IPS-NIHi7 (cell line): ENCODE results near the gene PTPRN2.
"Not testable (repeated sequence)": the region's sequence is repeated elsewhere in the genome, so short reads cannot be mapped to it uniquely, and the experiment has no call there.

Experiments used
- DNase-seq: peaks from one replicate; pipeline ENCODE4 v3.0.0; 2012; ENCODE audit warnings: mixed read lengths; ENCODE audit errors: extremely low spot score

PTPRN2 gene

DNA sequence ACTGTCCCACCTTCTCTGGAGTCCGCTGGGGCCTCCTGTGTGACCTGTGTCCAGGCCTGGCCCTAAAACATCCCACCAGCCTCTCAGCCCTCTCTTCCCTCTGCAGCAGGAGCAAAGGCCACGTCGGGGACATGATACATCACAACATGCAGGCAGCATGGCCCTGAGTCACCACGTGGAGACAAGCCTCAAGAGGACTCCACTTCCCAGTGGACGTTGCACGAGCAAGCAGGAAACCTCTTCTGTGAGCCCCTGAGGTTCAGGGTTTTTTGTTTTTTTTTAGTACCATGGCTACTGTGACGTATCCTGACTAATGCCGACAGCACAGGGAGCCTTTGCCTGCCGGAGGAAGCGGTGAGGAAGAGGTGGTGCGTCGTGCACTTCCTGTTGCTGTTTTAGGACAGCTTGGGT, 1084.9 kb downstream of the PTPRN2 start:
- no peak for DNase-seq

DNA sequence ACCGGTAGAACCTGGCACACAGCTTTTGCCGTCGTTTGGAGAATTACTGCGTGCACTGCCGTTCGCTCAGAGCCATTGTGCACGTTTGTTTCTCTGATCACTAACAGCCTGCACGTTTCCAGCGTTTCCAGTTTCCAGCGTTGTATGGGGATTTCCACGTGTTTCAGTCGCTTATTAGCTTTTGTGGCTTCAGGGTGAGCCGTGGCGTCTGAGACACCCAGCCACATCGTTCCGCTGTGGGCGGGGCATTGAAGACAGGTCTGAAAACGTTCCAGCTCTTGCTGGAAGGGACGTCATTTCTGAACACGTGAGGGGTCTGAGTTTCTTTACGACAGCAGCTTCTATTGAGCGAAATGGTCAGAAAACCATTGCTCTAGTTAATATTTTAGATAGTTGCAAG, 1086.0 kb downstream of the PTPRN2 start:
- DNase-seq: no peak

DNA sequence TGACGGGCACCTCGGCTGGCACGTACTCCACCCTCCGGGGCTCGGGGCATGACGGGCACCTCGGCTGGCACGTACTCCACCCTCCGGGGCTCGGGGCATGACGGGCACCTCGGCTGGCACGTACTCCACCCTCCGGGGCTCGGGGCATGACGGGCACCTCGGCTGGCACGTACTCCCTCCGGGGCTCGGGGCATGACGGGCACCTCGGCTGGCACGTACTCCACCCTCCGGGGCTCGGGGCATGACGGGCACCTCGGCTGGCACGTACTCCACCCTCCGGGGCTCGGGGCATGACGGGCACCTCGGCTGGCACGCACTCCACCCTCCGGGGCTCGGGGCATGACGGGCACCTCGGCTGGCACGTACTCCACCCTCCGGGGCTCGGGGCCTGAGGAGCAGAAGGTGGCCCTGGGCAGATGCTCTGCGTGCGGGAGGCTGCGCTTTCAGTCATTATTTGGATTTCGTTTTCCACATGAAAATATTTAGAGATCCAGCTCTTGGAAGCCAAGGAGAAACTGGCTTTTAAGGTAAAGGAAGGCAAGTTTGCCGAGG, 1086.6 kb downstream of the PTPRN2 start:
- not testable (repeated sequence) for DNase-seq

DNA sequence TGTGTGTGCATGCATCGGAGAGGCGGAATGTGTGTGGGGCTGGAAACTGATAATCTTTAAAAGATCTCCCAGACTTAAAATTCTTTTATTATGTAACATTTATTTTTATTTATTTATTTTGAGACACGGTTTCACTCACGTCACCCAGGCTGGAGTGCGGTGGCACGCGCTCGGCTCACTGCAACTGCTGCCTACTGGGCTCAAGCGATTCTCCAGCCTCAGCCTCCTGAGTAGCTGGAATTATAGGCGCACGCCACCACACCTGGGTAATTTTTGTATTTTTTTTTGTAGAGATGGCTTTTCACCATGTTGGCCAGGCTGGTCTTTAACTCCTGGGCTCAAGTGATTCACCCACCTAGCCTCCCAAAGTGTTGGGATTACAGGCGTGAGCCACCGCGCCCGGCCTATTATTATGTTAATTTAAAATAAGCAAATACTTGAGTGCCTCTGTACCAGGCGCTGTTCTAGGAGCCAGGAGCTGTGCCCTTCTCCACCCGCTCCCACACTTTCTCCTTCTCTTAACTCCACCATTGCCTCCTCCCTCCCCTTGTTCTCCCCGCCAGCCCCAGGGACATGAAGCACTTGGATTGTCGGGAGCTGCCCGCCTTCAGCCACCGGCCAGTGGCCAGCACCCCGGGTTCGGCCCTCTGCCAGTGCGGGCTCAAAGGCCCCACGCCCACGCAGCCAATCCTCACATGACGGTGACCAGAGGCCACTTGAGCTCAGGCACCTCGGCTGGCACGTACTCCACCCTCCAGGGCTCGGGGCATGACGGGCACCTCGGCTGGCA, 1087.3 kb downstream of the PTPRN2 start:
- no peak for DNase-seq

DNA sequence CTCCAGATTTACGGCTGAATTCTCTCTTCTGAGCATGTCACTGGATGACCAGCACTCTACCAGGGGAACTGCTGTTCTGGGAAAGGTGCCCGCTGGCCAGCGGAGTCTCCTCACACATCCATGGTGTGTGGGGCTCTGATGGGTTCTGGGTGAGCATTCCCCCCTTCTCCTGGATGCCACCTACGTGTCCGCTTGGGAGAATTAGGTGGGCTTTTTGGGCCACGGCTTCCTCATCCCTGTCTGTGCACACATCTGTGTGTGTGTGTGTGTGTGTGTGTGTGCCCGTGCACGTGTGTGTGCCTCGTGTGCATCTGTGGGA, 1087.8 kb downstream of the PTPRN2 start:
- DNase-seq: no peak

DNA sequence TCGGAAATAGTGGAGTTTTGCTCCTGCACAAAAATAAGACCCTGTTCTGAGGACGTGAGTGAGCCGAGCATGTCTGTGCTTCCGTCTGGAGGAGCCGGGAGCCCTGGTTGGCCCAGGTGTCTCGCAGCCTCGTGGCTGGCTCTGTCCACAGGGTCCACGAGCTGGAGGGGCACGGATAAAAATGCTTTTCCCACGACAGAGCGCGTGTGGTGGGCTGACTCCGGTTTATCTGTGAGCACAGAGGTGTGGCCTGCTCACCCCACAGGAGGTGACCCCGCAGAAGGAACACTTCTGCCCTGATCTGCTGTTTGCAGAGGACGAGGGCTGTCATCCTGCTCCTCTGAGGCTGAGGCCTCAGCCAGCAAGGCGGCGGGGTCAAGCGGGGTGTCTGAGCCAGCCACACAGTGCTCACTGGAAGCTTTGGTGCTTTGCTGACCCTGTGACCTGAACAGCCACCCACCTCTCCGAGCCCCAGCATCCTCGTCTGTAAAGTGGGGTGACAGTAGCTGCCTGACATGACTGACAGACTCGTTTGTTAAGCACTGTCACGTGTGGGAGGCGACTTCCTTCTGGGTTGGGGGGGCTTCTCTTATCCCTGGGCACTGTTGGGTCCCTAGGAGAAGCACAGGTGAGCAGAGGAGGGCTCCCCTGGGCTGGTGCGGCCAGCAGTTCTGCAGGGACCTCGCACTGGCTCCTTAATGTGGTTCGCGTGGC, 1088.3 kb downstream of the PTPRN2 start:
- no peak for DNase-seq

DNA sequence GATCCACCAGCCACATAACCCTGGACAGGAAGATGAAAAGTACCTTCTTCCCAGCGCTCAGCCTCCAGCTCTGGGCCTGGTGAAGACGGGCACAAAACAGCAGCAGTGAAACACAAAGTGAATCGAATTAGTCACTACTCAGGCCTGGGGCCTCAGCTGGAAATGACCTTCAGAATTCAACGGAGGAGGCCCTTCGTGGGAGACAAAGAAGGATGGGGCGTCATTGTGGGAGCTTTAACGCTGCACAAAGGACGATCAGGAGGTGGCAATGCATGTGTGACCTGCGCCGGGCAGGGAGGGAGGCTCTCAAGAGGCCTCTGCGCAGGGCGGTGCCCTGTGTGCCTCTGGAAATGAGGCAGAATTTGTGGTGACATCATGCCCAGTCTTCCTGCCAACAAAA, 1089.0 kb downstream of the PTPRN2 start:
- no peak for DNase-seq

DNA sequence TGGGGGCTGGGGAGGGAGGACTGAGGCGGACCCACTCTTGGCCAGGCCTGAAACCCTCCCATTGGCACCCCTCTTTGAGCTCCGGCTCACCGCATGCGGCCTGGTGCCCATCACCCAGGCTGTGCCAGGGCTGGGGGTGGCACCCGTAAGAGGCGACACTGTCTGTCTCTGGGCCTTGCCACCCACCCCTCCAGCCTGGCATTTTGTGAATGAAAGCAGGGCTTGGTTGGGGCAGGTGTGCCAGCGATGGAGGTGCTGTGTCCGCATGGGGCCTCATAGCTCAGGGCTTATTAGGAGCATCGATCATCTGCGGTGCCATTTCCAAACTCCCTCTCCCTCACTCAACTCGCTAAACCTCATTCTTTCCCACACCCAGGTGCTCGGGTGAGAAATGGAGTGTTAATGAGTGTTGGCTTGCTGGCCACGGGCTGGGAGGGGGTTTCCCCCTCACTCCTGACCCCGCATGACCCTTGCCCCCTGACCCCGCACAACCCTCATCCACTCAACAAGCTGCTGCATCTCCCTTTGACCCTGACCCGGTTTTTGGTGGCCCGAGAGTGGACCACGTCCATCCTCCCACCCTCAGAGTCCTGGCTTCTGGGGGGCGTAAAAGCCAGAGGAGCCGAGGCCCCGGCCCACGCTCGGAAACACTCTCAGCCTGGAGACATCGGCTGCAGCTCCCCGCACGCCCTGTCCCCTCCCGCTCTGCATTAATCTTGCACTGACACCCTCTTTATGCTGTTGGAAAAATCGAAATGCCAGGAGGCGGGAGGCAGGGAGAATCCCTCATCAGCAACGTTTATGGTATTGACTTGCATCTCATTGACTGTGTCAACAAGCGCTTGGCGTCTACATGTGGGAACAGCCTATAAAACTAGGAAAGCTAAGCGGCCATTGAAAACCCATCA, 1089.6 kb downstream of the PTPRN2 start:
- no peak for DNase-seq

DNA sequence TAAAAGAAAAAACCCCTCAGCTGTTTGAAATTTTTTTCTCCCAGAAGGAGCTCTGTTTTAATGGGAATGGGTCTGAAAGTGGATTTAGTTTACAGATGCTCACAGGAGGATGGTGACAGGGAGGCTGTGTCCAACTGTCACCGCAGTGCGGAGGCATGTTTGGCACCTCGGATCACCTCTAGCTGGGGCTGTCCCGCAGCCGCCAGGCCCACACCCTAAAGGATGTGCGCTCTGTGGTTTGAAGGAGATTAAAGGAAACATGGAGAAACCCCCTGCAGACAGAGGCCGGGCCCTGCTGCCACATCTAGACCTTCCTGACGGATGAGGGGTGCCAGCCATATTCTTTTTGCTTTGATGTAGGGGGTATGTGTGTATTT, 1090.3 kb downstream of the PTPRN2 start:
- DNase-seq: no peak

DNA sequence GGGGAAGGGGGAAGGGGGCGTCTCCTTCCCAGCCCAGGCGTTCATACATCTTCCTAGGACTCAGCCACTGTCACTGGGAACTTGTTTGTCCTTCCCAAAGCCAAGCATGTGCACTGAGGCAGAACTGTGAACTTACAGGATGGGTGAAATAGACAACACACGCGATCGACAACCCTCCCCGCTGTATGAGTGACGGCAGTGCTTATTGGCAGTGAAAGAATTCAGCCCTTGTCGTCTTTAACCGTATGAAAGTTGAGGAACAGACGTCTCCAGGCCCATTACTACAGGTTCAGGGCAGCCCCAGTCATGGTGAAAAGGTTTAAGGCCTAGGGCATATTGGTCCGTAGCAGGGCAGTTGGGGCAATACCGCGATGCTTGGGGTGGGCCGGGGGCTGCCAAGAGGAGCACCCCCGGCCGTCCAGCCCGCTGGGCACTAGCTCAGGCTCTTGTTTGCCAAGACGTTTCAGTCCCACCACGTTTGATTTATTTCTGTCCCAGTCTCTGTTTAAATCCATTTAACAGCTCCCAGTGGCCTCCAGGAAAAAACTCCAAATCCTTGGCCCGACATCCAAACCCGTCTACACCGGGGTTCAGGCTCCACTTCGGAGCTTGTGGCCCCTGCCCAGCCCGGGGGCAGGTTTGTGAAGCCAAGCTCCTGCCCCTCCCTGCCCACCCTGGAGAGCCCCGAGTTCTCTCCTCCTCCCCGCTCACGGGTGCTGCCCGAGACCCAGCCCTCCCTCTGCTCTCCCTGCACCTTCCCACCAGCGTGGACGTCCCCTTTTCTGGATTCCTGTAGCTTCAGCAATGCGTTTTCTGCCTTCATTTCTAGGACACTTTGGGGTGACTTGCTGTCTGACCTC, 1091.0 kb downstream of the PTPRN2 start:
- DNase-seq: no peak

DNA sequence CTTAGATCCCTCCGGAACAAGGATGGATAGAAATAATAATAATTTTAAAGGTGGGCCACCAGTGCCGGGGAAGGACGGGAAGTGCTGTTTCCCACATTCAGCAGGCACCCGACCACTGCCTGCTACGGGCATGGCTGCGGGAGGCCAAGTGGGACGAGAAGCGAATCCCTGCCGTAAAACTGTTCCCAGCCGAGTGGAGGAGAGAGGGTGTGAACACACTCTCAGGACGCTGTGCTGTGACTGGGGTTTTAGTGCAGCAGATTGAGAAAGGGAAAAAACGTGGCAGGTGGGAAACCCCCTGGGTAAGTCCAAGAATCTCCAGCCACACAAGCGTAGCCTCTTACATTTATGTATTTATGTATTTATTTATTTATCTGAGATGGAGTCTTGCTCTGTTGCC, 1092.0 kb downstream of the PTPRN2 start:
- DNase-seq: no peak

DNA sequence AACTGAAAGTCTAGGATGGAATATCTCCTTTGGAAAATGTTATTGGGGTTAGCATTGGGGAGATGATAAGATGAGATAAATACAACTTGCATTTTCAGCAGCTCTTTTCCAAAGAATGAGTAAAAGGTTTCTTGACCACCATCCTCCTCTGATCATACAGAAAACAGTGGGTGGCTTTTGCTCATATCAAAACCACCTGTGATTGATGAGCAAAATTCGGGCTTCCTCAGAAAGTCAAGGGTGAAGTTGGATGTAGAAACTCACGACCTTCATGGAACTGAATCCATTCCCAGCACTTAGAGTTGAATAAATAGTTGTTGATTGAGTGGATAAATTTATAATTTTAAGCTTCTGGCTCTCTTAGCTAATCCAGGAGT, 1092.5 kb downstream of the PTPRN2 start:
- DNase-seq: no peak

DNA sequence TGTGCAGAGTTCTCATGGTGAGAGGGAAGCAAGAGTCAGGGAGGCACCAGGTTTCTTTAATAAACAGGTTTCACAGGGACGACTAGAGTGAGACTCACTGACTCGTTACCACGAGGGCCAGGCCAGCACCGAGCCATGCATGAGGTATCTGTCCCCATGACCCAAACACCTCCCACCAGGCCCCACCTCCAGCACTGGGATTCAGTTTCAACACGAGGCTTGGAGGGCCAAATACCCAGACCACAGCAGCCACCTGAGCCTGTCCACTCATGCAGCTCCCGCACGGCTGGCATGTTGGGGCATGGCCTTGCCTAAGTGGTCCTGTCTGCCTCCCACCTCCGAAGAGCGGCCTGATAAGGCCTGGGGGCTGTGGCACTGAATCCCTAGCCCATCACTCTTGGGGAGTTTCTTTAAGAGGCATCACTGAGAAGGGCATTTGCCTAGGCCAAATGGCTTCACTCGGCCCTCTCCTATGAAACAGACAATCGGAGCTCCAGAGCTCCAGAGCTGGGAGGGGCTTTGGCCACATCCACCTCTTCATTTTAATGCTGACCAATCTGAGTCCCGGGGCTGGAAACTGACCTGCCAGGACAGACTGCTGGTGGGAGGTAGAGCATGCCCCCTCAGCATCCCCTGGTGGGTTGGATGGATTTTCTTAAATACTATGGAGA, 1093.0 kb downstream of the PTPRN2 start:
- no peak for DNase-seq

DNA sequence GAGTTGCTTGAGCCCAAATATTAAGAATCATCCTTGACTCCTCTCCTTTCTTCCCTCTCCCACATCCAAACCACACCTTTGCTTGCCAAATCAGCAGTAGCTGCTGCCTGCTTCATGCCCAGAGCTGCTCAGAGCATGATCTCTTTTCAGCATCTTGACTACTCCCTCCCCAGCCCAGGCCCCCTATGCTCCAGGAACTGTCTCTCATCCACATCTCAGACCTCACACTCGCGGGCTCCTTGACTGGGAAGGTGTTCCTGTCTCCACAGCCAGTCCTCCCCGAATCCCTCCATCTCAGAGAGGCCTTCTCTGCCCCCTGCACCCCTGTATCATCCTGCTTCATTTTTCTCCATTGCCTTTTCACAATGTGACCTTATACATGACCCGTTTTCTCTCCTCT, 1093.8 kb downstream of the PTPRN2 start:
- DNase-seq: no peak

DNA sequence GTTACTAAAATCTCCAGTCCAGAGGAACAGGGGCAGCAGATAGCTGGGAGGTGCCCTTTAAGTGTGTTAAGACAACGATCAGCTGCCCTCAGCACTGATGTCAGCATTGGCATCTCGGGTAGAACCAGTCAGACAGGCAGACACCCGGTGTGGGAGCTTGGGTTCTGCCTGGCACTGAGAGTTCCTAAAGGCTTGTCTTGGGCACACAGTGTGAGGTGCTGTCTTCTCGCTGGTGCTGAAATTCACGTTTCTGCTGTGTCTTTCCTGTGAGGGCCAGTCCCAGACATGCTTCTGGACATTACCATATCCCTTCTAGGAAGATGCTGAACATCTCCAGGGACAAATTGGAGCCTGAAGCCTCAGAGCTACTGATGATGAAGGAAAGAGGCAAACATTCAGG, 1094.6 kb downstream of the PTPRN2 start:
- no peak for DNase-seq

DNA sequence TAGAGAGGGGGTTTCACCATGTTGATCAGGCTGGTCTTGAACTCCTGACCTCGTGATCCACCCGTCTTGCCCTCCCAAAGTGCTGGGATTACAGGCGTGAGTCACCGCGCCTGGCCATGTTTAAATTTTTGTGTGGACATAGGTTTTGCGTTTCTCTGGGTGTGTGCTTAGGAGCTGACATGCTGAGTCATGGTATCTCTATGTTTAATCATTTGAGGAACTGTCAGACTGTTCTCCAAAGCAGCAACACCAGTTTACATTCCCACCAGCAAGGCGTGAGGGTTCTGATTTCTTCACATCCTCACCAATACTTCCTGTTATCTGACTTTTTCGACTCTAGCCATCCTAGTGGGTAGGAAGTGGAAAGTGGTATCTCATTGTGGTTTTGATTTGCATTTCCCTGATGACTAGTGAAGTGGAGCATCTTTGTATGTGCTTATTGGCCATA, 1097.1 kb downstream of the PTPRN2 start:
- DNase-seq: no peak

DNA sequence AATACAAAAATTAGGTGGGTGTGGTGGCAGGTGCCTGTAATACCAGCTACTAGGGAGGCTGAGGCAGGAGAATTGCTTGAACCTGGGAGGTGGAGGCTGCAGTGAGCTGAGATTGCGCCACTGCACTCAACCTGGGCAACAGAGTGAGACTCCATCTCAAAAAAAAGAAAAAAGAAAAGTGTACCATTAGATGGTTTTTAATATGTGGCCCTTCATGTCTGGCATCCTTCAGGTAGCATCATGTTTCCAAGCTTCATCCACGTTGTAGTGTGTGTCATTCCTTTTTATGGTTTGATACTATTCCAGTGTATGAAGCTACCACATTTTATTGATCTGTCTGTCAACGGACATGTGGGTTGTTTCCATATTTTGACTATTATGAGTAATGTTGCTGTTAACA, 1097.8 kb downstream of the PTPRN2 start:
- not testable (repeated sequence) for DNase-seq
